DMS 273 (cell line): ENCODE data around the gene LMCD1.

Source experiments
- DNase-seq: peaks from one replicate; lab custom pipeline; 2025; ENCODE audit not compliant: unreplicated experiment; lab: John Stamatoyannopoulos, UW

Gene LMCD1

DNA sequence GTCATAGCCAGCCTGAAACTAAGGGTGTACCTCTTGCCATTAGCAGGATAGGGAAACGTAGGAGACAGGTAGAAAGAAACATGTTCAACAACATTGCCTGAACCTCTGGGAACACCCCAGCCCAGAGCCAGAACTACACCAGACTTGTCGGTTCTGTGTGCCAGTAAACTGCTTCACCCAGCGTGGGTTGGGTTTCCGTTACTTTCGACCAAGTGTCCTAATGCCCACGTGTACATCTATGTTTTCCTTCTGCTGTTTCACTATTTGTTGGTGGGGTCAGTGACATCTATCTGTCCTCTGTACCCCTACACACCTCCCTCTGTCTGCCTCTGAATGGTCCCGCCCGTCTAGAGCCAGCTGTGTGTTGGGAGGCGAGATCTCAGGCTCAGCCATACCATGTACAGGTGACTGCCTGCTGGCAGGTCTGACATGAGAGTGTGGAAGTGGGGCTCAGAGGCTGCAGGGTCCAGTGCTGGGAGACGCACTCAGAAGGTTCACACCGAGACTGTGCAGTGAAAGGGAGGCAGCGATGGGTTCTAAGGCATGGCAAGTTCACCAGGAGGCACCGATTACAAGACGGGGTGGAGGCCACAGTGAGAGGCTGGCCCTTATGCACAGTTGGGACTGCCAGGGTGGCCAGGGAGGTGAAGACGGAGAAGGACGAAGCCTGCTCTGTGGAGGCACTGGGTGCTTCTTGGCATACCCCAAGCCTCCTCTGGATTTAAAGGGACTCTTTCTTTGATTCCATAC, 106.6 kb downstream of the LMCD1 start:
- DNase-seq, result no peak

DNA sequence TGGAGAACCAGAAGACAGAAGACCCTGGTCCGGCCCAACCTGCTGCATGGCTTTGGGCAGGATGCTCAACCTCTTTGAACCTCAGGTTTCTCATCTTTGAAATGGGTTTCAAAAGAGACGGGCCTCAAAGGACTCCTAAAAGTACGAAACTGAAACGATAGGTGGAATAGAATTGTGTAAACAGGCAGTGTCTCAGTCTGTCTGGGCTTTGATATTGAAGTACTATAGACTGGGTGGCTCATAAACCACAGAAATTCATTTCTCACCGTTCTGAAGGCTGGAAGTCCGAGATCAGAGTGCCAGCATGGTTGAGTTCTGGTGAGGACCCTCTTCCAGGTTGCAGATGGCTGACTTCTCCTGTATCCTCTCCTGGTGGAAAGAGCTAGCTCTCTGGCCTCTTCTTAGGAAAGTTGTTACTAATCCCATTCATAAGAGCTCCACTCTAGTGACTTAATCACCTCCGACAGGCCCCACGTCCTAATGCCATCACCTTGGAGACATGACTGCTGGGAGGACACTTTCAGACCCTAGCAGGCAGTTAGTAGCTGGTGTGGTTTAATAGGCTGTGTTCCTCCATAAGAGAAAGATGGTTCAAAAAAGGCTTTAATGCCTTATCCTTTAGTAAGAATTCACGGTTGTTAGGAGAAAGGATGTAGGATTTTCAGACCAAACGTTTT, 107.3 kb downstream of the LMCD1 start:
- DNase-seq, result no peak

DNA sequence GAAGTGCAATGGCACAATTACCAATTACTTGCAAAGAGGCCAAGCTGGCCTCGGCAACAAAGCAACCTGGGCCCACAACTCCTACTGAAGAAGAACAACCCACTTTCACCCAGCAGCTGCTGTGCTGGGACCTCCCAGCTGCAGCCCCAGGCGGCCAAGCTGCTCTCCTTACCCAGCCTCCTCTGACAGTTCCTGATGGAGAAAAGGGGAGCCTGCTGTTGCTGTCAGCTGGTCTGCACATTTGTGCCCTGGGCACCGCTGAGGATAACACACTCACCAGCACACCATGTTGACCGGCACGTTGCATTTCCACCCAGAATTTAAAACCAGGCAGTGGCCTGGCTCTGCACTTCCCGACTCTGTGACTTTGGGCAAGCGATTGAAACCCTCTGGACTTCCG, 109.3 kb downstream of the LMCD1 start:
- no peak for DNase-seq

DNA sequence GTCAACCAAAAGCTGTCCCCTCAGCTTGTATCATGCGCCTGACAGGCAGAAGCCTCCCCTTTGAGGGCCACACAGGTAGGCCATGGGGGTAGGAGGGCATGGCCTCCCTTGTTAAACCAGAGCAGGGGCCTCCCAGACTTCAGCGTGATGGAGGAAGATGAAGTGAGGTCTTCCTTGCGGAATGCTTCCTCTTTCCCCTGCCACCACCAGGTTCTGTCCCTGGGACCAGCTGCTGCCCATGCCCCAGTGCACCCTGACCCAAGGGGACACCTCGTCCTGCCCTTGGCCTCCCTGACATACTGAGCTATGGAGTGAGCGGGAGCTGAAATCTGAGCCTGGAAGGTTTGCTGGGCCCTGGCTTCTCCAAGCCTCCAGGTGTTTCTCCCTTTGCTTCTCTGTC, 116.3 kb downstream of the LMCD1 start:
- no peak for DNase-seq

DNA sequence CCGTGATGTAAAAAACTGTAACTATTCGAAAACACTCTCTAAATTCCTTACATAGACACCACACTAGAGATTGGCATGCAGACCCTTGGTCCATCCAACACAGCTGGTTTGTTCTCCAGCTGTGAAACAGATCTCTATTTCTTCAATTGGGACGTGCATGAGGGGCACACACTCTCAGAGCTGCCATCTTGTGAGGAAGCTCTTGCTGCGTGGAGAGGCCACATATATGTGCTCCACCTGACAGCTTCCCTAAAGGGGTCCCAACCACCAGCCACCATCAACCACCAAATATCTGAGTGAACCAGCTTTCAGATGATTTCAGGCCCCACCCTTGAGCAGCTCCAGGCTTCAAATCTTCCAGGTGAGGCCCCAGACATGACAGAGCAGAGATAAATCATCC, 117.3 kb downstream of the LMCD1 start:
- no peak for DNase-seq

DNA sequence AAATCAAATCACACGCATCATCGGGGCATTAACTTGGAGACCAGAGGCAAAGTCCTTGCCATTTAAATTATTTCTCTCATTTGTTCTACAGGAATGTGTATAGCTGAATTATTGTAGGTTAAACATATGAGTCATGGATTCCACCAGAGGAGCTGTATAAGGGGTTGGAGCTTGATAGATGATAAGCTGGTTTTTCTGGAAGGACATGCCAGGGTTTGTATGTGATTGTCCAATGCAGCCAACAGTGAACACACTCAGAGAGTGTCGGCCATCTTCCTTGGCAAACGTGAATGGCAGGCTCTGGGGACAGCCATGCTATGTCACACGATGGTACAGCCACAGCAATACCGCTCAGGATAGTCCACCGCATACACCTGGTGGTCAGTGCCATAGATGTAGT, 117.9 kb downstream of the LMCD1 start:
- DNase-seq, result no peak

DNA sequence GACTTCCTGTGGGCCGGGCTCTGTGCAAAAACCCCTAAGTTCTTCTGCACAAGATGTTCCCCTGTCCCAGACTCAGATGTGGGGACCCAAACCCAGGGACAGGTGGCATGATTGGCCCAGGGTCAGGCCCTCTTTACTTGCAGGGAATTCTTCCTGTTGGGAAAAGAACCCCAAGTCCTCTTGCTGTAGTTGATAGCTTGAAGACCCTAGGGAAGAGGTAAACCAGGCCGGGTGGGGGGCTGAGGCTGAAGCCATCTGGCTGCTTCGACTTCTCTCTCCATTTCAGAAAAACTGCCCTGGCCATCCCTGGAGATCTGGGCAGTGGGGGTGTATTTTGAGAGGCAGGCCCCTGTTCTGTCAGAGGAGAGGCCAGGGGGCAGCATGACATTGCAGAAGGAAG, 119.5 kb downstream of the LMCD1 start:
- no peak for DNase-seq

DNA sequence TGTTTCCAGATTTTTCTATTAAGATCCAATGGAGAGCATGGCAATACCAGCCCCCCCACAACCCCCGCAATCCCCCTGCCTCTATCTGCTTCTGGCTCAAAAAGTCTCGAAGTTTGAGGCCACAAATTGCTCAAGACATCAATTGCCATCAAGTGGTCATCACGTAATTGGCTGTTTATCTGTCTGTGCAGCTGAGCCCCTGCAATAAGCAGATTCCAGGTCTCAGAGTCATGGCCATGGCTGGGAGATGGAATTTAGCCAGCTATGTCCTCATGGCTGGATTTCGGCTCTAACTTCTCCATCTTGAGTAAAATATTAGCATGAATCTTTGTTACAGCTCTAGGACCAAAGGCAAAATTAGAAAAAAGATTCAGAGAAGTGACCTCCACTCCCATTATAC, 120.2 kb downstream of the LMCD1 start:
- DNase-seq, result no peak

DNA sequence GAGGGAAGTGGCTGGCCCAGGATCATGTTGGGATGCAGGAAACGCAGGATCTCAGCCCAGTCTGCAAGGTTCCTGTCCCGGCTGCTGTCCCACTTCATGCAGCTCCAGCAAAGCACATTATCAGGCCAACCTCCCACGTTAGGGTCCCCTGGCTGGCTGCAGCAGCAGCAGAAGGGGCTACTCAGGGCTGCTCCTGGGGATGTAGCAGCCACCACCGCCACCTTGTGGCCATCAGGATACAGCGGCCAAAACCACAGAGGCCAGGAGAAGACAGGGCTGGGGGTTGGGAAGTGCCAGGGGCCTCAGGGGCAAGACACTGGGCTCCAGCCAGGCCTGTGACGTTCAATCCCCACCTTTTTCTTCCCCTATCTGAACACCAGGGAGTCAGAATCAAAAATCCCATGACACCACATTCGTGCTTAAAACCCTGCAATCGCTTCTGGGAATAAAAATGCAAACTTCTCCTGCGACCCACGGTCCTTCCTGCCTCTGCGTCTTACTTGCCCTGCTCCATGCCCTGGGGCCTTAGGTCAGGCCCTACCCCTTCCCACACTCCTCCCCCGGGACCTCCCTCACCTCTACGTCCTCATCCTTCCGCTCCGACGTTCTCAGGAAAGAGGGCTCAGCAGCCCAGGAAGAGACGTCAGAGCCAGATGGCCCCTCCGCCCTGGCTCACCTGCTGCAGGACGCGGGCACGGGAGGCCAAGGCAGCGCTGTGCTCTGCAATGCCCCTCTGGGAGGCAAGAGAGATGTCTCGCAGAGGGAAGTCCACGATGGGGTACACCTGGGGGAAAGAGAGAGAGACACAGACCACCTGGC, 121.5 kb downstream of the LMCD1 start:
- DNase-seq, result peak; percentile 76

DNA sequence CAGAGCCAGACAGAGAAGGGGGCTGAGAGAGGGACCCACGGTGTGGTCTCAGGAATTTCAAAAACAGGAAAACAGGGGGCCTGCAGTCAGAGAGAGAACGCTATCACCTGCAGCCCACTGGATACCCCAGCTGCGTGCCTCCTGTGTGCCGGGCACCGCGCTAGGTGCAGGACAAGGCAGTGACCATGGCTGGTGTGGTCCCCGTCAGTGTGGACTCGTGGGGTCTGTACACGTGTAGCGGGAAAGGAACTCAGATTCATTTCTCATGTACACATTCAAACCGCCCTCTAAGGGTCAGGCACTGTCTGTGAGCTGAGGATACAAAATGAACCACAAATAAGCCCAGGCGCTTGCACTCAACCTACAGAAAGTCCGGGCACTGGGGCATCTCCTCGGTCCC, 122.1 kb downstream of the LMCD1 start:
- no peak for DNase-seq
